IPS DF 4.7 (cell line): ENCODE results near the gene PLA2G6.

Experiments
- DNase-seq: peaks from one replicate; pipeline ENCODE4 v3.0.0-alpha.2; 2013; ENCODE audit warnings: low spot score; ENCODE audit errors: extremely low read depth

The PLA2G6 gene

DNA sequence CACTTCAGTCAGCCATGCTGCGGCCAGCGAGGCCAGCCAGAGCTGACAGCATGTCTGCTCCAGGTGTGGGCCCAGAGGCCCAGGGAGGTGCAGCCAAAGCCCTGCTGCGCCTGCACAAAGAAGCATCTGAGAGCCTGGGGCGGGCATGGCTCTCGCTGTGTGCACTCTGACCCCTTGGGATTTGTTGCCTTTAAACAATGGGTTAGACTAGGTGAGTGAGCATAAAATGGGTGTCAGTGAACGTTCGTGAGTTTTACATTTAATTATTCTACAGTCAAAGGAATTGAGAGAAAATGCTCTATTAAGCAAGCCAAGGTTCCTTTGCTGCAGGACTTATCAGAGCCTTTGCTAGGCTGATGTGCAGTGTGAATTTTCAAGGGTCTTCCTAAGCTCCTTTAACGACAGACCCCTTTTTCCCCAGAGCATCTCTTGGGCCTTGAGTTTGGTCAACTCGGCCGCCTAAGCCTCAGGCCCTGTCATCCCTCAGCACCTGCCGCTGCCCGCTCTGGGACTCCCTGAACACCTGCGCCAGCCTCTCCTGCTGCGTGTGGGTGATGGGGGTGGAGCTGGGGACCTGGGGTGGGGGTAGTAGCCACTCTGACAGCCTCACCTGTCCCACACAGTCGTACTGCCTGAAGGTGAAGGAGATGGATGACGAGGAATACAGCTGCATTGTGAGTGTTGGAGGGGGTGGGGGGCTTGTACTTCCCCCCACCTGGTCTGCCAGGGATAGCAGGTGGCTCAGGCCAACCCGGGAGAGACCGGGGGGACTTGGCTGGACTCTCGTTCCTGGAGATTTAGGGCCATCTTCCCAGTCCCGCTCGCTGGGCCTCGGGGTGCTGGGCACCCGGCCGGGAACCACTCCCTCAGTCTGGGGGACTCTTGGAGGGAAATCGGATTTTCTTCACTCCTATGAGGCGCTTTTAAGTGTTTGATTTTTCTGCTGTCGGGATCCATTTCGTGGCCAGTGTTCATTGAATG is 108.2 kb downstream of the PLA2G6 start:
- DNase-seq = no peak

DNA sequence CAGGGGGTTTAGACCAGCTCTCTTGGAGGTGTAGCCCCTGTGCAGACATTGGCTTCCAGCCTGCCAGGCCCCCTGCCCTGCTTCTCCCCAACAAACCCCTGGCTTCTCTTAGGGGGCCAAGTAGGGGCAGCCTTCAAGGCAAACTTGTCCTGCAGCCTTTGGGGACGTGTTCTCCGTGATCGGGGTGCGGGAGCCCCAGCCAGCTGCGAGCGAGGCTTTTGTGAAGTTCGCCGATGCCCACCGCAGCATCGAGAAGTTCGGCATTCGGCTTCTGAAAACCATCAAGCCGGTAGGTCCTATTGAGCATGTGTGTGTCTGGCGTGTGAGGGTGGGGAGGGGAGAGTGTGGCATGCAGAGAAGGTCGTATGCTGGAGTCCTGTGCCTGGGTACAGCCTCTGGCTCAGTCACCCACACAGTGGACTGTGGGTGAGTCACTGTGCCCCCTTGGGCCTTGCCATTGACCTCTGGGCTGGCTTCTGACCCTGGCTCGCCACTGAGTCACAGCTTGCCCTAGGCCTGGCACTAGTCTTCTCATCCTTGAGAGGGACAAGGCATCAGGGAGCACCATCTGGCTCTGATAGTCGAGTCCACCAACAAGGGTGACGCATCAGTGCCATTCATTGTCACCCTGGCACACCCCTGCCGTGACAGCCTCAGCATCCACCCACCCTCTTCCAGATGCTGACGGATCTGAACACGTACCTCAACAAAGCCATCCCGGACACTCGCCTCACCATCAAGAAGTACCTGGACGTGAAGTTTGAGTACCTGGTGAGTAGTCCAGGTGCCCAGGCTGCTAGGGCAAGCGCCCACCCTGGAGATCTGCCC is 109.1 kb downstream of the PLA2G6 start:
- DNase-seq = no peak

- DNase-seq = no peak
Measured at GRCh38 chr22:38071421-38072321, 110.0 kb downstream of the PLA2G6 start.

GRCh38 chr22:38070250-38070921 is 111.2 kb downstream of the PLA2G6 start:
- DNase-seq = no peak

- no peak for DNase-seq
Measured at GRCh38 chr22:38069372-38070249, 112.0 kb downstream of the PLA2G6 start.

DNA sequence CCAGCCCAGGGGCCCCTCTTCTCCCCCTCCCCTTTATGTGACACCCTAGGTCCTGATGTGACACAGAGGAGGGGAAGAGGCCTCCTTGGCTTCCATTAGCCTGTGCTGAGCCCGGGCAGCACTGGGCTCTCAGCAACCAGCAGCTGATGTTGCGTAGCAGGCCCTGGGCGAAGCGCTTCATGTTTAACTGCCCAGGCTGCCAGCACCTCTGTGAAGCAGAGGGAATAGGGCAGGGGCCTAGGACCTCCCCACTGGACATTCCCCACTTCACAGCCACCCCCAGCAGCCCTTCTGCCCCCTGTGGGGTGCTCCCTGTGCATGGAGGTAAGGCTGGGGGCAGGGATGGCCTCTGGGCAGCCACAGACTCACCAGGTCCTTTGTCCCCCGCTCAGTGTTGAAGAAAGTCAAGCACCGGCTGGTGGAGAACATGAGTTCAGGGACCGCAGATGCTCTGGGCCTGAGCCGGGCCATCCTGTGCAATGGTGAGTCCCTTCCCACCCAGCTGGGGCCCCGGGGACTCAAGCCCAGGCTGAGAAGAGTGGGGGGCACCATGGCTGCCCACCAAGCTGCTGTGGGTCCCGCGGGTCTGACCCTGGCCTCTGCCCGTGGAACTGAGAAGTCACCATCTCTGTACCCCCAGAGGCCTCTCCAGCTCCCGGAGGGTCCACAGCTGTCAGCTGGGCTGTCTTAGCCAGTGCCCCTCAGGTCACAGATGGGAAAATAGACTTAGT is 112.8 kb downstream of the PLA2G6 start:
- DNase-seq = no peak

DNA sequence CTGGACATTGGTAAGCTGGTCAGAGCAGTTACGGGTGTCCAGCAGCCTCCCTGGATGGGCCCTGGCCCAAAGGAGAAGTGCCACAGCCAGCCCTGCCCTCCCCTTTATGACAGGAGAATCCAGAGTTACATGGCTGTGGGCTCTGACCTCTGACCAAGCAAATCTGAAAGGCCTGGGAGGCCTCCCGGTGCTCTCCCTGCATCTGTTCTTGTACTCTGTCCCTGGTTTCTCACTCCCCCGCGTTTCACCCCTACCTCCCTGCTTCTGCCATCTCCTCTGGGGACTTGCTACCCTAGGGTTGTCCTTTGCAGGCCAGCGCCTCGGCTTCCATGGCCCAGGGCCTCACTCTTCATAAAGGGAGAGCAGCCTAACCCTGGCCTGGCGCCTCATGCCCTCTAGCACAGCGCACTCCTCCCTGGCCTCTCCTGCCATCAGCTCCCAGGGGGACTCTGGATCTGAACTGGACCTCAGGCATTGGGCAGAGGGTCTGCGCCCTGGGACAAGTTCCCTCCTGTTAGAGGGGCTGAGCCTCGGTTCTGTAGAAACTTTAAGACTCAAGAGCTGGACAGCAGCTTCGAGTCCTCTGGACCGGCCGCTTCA is 113.8 kb downstream of the PLA2G6 start:
- no peak for DNase-seq

GRCh38 chr22:38067028-38067415 is 114.6 kb downstream of the PLA2G6 start:
- no peak for DNase-seq

GRCh38 chr22:38066381-38067027 is 115.1 kb downstream of the PLA2G6 start:
- no peak for DNase-seq

DNA sequence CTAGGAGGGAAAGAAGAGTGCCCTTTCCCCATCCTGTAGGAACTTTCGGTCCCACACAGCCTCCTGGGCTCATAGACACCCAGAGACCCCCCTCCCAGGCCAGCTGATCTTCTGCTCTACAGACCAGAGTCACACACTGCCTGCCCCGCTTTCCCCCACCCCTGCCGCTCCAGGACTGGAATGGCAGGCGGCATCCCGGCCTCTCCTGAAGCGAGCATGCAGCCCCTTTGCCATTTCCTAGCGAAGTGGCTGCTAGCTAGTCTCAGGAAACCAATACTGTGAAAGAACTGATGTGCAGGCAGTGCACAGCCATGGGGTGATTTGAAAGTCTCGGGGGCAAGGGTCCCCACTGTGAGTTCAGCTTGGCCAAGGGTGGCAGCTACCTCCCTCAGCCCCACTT is 116.1 kb downstream of the PLA2G6 start:
- DNase-seq = no peak

GRCh38 chr22:38062791-38063190 is 118.8 kb downstream of the PLA2G6 start:
- no peak for DNase-seq
